GM21447 (cell line): ENCODE measurements around the gene SYT6.

ENCODE experiments used
- ATAC-seq: cut with Tn5 transposase; IDR thresholded peaks from one replicate; pipeline ENCODE4 v1.9.1; 2021; ENCODE audit not compliant: unreplicated experiment

Gene SYT6

GRCh38 chr1:114154963-114155322, 1.3 kb upstream of the SYT6 start:
- no peak for ATAC-seq

GRCh38 chr1:114154146-114154962, 685 bp upstream of the SYT6 start:
- no peak for ATAC-seq

GRCh38 chr1:114152508-114153260, 985 bp downstream of the SYT6 start:
- ATAC-seq, result no peak

- ATAC-seq, result no peak
These were observed 1.6 kb downstream of the SYT6 start for GRCh38 chr1:114152089-114152507.

GRCh38 chr1:114150016-114150415, 3.7 kb downstream of the SYT6 start:
- ATAC-seq, result no peak

- no peak for ATAC-seq
These were observed 4.5 kb downstream of the SYT6 start for GRCh38 chr1:114149211-114149610.

- ATAC-seq, result no peak
These were observed 8.0 kb downstream of the SYT6 start for GRCh38 chr1:114145504-114146151.

GRCh38 chr1:114144016-114144415, 9.7 kb downstream of the SYT6 start:
- no peak for ATAC-seq

- no peak for ATAC-seq
These were observed 14.1 kb downstream of the SYT6 start for GRCh38 chr1:114139540-114139939.

GRCh38 chr1:114137497-114137896, 16.2 kb downstream of the SYT6 start:
- no peak for ATAC-seq

GRCh38 chr1:114135786-114136185, 17.9 kb downstream of the SYT6 start:
- no peak for ATAC-seq

GRCh38 chr1:114134518-114134917, 19.2 kb downstream of the SYT6 start:
- ATAC-seq, result no peak

GRCh38 chr1:114133129-114133528, 20.5 kb downstream of the SYT6 start:
- no peak for ATAC-seq

GRCh38 chr1:114131526-114132220, 22.0 kb downstream of the SYT6 start:
- no peak for ATAC-seq

- ATAC-seq, result no peak
These were observed 22.7 kb downstream of the SYT6 start for GRCh38 chr1:114130846-114131525.

GRCh38 chr1:114130213-114130612, 23.5 kb downstream of the SYT6 start:
- ATAC-seq, result no peak

GRCh38 chr1:114128293-114128692, 25.4 kb downstream of the SYT6 start:
- no peak for ATAC-seq

- no peak for ATAC-seq
These were observed 27.2 kb downstream of the SYT6 start for GRCh38 chr1:114126261-114127095.

GRCh38 chr1:114124644-114125043, 29.0 kb downstream of the SYT6 start:
- ATAC-seq, result no peak
